AML-193 (cell line): ENCODE data around the gene PEAK1.

Experiments used
- DNase-seq, 2 experiments: peaks; one replicate each; lab custom pipeline; 2025; lab: John Stamatoyannopoulos, UW

The PEAK1 gene

GRCh38 chr15:77398927-77399326, 21.0 kb downstream of the PEAK1 start:
- DNase-seq: no peak

DNA sequence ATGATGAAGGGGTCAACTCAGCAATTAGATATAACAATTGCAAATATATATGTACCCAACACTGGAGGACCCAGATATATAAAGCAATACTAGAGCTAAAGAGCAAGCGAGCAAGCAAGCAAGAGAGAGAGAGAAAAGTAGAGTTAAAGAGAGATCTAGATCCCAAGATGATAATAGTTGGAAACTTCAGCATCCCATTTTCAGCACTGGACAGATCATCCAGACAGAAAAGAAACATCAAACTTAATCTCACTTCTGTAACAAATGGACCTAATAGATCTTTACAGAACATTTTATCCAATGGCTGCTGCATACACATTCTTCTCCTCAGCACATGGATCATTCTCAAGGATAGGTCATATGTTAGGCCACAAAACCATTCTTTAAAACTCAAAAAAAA, 23.2 kb downstream of the PEAK1 start:
- no peak for DNase-seq

- DNase-seq: no peak
These were observed 24.7 kb downstream of the PEAK1 start for GRCh38 chr15:77395013-77395774.

DNA sequence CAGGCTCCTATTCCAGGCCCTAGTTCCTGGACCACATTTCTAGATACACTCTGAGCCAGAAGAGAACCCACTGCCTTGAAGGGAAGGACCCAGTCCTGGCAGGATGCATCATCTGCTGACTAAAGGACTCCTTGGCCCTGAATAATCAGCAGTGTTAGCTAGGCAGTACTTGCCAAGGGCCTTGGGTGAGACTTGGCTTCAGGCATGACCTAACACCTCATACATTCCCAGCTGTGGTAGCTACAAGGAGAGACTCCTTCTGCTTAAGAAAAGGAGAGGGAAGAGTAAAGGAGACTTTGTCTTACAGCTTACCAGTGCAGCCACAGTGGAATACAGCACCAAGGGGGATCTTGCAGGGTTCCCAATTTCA, 26.4 kb downstream of the PEAK1 start:
- no peak for DNase-seq

- DNase-seq: no peak
These were observed 27.0 kb downstream of the PEAK1 start for GRCh38 chr15:77392762-77393470.

DNA sequence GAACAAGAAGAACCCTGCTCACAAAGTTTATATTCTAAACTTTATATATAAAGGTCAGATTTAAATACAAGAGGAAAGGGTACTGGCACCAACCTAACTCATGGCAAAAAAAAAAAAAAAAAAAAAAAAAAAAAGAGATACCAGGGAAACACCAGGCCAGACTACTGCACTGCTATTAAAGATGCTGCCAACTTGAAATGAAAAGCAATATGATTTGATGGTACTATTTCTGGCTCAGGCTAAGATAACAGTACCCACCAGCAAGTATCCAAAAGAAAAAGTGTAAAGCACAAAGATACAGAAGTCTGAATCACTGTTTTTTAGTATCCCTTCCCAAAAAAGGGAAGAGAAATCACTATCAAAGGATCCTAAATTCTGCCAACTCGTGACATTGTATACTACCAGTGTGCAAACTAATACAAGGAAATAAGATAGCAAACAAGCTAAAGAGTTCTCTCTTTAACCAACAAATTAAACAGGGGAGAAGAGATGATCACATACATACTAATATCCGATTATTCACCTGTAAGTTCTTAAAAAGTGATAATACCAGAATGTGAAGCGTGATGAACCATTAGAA, 28.4 kb downstream of the PEAK1 start:
- DNase-seq: no peak

DNA sequence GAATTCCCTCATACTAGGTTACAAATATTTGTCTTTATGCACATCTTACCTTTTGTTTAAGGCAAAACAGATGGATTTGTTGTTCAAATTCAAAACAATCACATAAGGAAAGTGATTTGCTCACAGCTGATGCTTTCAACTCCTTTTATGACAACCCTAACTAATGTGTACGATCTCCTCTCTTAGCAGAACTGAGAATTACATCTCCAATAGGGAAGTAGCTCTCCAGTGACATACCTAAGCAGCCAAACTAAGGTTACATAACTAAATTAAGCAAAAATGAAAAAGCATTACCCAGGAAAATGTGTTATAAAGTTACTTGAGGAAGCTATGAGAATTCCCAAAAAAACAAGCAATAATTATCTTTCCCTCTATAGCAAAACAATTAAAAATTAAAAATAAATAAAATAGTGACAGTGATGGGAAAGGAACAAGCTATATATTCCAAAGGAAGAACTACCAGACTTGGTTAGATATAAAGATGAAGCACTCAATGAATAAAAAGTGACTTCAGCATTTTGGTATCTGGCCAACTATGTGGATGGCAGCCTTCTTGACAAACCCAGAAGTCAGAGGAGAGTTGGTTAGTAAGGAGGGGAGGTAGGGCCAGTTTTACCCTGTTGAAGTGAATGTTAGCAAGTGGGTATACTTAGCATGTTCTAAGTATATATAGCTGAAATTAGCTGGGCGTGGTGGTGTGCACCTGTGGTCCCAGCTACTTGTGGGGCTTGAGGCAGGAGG, 32.4 kb downstream of the PEAK1 start:
- DNase-seq: peak; percentile 14 to 23

DNA sequence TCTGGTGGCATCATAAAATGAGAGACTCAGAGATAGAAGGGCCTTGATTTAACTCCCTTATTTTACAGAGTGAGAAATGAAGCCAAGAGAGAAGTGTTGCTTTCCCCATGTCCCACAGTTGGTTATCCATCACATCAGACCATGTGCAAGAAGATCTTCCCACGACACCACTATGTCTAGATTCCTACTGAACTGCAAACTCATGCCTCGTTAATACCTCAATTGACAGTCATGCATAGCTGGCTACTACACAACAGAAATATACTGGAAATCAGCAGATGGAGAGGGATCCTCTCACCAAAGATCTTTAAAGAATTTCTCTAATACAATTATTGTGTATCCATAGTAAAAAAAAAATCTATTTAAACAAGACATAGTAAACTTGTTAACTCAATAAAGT, 33.3 kb downstream of the PEAK1 start:
- no peak for DNase-seq

DNA sequence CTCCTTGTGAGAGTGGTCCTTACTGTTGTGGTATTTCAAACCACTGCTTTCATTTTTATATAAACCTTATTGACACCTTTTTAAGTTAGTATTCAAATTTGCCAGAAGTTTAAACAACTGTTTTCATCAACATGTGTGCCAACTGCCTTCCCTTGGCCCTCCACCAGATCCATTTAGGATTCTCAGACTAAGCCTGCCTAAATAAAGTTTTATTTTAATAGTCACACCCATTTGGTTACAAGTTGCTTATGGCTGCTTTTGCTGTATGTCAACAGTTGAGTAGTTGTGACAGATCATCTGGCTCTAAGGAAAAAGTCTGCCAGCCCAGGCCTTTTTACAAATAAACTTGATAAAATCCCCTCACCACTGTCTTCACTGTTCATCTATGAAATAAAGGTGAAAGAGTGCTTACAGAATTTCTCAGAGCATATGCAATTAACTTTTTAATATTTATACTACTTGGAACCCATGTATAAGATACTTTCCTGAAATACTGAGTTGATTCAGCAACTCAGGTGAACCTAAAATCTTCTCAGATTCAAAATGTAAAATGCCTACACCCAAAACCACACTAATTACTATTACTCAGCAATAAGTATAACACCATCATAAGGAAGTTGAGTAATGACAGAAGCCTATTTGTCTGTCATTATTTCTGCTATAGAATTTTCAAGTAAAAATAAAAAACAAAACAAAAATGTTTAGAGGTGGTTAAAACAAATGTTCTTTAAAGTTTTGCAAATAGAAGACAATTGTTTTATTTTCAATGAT, 35.1 kb downstream of the PEAK1 start:
- DNase-seq: peak; percentile 9 to 27

DNA sequence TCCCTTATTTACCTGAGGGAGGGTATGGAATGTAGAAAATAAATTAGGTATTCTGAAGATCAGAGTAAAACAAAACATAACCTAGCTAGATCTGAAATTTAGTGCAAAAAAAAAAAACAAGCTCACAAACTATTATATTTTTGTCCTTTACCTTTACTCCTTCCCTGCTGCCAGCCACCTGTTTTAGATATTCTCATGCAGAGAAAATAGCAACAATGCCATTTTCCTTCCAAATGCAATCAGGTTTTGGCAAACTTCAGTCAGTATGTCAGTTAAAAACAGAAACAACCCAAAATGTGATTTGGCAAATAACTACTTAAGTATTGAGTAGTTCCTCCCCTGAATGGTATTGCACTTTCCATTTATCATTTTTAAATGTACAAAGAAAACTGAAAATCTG, 35.8 kb downstream of the PEAK1 start:
- no peak for DNase-seq

GRCh38 chr15:77380033-77380432, 39.9 kb downstream of the PEAK1 start:
- no peak for DNase-seq

DNA sequence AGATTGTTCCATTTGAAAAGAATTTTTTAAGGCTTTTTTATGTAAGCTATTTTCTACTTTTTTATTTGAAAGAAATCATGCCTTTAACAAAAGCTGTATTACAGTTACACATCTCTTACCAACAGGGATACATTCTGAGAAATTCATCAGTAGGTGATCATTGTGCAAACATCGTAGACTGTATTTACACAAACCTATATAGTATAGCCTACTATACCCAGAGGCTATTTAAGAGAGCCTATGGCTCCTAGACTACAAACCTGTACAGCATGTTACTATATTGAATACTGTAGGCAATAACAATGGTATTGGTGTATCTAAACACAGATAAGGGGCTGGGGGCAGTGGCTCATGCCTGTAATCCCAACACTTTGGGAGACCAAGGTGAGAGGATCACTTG, 43.1 kb downstream of the PEAK1 start:
- DNase-seq: no peak

DNA sequence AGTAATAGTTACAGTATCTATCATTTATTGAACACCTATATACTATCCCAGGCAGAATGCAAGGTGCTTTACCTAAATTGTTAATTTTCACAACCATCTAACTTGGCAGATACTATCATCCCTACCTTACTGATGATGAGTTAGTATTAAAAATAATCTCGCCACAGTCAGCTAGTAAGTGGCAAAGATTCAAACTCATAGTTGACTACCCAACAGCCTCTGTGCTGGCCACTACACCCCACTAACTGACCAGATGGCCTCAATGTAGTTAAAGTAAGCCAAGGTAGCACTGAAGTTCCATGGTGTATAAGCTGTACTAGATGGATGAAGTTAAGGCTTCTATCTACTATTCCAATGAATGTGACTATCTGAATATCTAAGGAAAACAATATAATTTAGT, 44.8 kb downstream of the PEAK1 start:
- DNase-seq: no peak

DNA sequence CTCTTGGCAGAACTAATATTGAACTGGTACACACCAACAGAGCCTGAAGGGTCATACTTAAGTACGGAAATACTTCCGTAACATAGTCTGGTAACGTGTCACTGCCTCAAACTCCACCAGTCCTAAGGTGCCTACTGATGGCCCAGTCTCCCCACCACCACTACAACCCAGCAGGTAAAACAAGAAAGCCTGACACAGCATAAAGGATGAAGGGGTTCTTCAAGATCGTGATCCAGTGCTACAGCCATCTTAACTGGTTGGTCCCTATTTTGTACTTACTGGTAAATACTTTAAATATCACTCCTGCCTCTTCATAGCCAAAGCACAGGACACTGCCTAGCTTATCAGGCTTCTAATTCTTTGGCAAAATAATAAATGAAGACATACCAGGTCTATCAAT, 46.5 kb downstream of the PEAK1 start:
- DNase-seq: no peak

DNA sequence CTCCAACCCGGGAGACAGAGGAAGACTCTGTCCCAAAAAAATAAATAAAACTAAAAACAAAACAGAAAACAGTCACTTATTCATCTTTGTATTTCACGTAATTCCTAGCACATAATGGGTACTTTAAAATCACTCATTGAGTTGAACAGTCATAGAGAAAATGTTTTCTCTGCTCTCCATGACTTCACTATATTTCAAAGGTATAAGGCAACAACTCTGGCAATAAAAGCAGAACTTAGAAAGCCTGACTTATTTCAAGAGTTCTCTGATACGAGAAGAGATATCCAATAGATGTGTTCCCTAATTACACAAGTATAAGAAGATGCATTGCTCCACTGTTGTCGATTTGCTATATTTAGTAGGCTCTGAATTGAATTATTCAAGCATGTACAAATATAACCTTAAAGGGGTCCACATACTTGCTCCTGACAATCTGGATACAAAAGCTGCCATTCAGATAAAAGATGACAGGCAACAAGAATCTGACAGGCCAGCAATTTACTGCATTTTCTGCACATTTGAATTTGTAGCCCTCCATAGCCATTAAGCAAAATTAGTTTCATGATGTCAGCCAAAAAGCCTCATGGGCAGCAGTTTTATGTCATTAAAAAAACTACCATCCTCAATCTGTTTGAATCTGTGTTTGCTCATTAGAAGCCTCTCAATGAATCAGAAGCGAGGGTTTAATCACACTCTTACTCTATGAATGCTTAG, 47.9 kb downstream of the PEAK1 start:
- DNase-seq: no peak

- DNase-seq: no peak
These were observed 49.3 kb downstream of the PEAK1 start for GRCh38 chr15:77370580-77370979.

GRCh38 chr15:77369168-77369567, 50.7 kb downstream of the PEAK1 start:
- no peak for DNase-seq

GRCh38 chr15:77367631-77368030, 52.3 kb downstream of the PEAK1 start:
- DNase-seq: no peak

DNA sequence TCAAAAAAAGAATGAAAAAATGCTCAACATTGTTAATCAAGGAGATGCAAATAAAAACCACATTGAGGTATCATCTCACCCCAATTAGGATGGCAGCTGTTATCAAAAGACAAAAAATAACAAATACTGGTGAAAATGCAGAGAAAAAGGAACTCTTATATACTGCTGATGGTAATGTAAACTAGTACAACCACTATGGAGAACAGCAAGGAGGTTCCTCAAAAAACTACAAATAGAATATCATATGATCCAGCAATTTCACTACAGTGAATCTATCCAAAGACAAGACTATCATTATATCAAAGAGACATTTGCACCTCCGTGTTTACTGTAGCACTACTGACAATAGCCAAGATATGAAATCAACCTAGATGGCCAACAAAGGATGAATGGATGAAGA, 58.4 kb downstream of the PEAK1 start:
- no peak for DNase-seq

- no peak for DNase-seq
These were observed 61.2 kb downstream of the PEAK1 start for GRCh38 chr15:77358545-77359240.

- no peak for DNase-seq
These were observed 63.6 kb downstream of the PEAK1 start for GRCh38 chr15:77356305-77356704.
